Adrenal gland (tissue), 12 donors: ENCODE measurements around the gene LRP1-AS. TPM values are rescaled to one million over a fixed set of nuclear protein-coding genes. Genes with fewer than 3 reads are reported as not detected.
A peak's percentile ranks its signal among the peaks of the same experiment; 100 is the strongest.

ENCODE experiments used
- DNase-seq, 7 donors: peaks; one replicate each; pipeline ENCODE4 v3.0.0-alpha.2; 2019 to 2020
- H3K27ac ChIP-seq, 5 donors: fragments of 200-600 bp; sonication (generic) in 4 of 5; 1 replicate in 3 of 5; 2 replicates in 2 of 5; pipeline versions ENCODE4 v1.5.1 to v1.8.0; 2016 to 2020; ENCODE audit warnings: mild to moderate bottlenecking in 1 of 5
- H3K27me3 ChIP-seq: fragments of 200-600 bp; 2 replicates; pipeline ENCODE4 v1.8.0; 2021
- H3K36me3 ChIP-seq, 2 donors: fragments of 200-600 bp; replicated peaks in 1 of 2; 1 replicate in 1 of 2; 2 replicates in 1 of 2; pipeline versions ENCODE4 v1.5.1 to v1.8.0; 2018 to 2022
- H3K4me1 ChIP-seq, 2 donors: fragments of 200-600 bp; replicated peaks in 1 of 2; 1 replicate in 1 of 2; 2 replicates in 1 of 2; pipeline versions ENCODE4 v1.5.1 to v1.8.0; 2018 to 2021
- H3K4me3 ChIP-seq, 4 donors: fragments of 200-600 bp; sonication (generic) in 3 of 4; one replicate each; pipeline ENCODE4 v1.5.1; 2016 to 2018
- H3K9me3 ChIP-seq, 3 donors: fragments of 200-600 bp; sonication (generic) in 1 of 3; replicated peaks in 1 of 3; 1 replicate in 2 of 3; 2 replicates in 1 of 3; pipeline versions ENCODE4 v1.5.1 to v1.8.0; 2016 to 2021
- CTCF ChIP-seq, 6 experiments: fragments of 450-650 bp in 4 of 6; fragments of 200-600 bp in 2 of 6; sonication (generic) in 1 of 6; IDR thresholded peaks; 1 replicate in 5 of 6; 2 replicates in 1 of 6; pipeline versions ENCODE4 v1.5.1 to v1.8.0; 2016 to 2021; ENCODE audit warnings: antibody characterized with exemption in 6 of 6, mild to moderate bottlenecking in 2 of 6, moderate library complexity in 1 of 6
- POLR2A ChIP-seq, 2 donors: fragments of 450-650 bp; IDR thresholded peaks; one replicate each; pipeline ENCODE4 v1.6.1; 2017; ENCODE audit warnings: antibody characterized with exemption in 2 of 2, mild to moderate bottlenecking in 2 of 2, moderate library complexity in 1 of 2
- WGBS, 4 donors: extraction: QIAGEN DNeasy Blood & Tissue Kit in 2 of 4; methylation state at CpG; one replicate each; pipeline versions ENCODE4 v1.1.5 to v1.1.7; 2013 to 2017; 5-methylcytosine and 5-hydroxymethylcytosine counted together
- intact Hi-C, 2 donors: fragments of 100-400 bp; cut with DNase I; formaldehyde crosslinking; loops; one replicate each; pipeline versions ENCODE4 v1.14.1 to v1.15.0; 2022 to 2023
- polyA plus RNA-seq, 3 donors: library from polyadenylated mRNA; stranded (reverse); fragments of 200-250 nt in 2 of 3; fragments of 350-450 nt in 1 of 3; fragmentation: Illumina TruSeq in 1 of 3; extraction: RNeasy Lipid Tissue Mini Kit (QIAGEN cat#74804) in 1 of 3; gene quantifications; one replicate each; pipeline ENCODE4 v1.2.3, GENCODE V29; 2013 to 2014
- total RNA-seq, 9 donors: library from RNA; depleted of rRNA in 4 of 9; stranded (reverse); fragments of >200 nt in 4 of 9; fragments of 120-200 nt in 1 of 9; fragmentation: NEBNext Ultra II Directional in 1 of 9; extraction: Animal tissue kit (Norgen Biotek cat#: 25700) in 1 of 9; gene quantifications; one replicate each; pipeline versions ENCODE4 v1.1.0 to v1.2.4, GENCODE V29; 2013 to 2023
- donor health status: healthy with polysubstance abuse.
- donor health status: Bipolar disorder and iron deficiency.
- donor health status: DM: yes; HTN: yes; CAD: no.
- donor health status: DM: no; HTN: no; CAD: no.
- donor health status: DM: no; HTN: no; CAD: no.
- donor health status: DM: yes; HTN: yes; CAD: no.

LRP1-AS gene
- total and polyA plus RNA-seq, 12 donors, result not detected

- WGBS, 4 donors, result 41 to 59% (median 52%) methylated on average over 4 to 6 of the region's 6 CpGs
- TF ChIP-seq CTCF (IDR thresholded peaks at IDR 0.05) (no peak), POLR2A (IDR thresholded peaks at IDR 0.05) (no peak)
- H3K4me1 ChIP-seq, result peaks cover 0 to 77% of the 10 kb centered on the region in 2 donors
- H3K4me3 ChIP-seq, result peak overlapping the region in 1 of 4 donors; percentile 11
- intact Hi-C loops, result loop anchor here in 1 of 2 donors (5.0 kb wide), 1 partner anchor 43 kb away; no protein-coding TSS in a partner anchor
- no peaks in the 10 kb centered on the region for H3K36me3 ChIP-seq
- H3K27me3 ChIP-seq, result no peaks in the 10 kb centered on the region
- no peak for DNase-seq
- H3K27ac ChIP-seq, result peak overlapping the region in 2 of 5 donors; percentile 57 to 83
- H3K9me3 ChIP-seq, result no peaks in the 10 kb centered on the region
Observed at GRCh38 chr12:57133916-57134315, 13.5 kb downstream of the LRP1-AS start.

- H3K27me3 ChIP-seq, result no peaks in the 10 kb centered on the region
- WGBS, 4 donors, result 69 to 75% (median 73%) methylated on average over 3 to 4 of the region's 4 CpGs
- peak overlapping the region in 4 of 5 donors; percentile 9 to 83 (median 35) for H3K27ac ChIP-seq
- H3K4me3 ChIP-seq, result peak overlapping the region in 1 of 4 donors; percentile 84
- H3K36me3 ChIP-seq, result no peaks in the 10 kb centered on the region
- H3K4me1 ChIP-seq, result peaks cover 0 to 73% of the 10 kb centered on the region in 2 donors
- H3K9me3 ChIP-seq, result no peaks in the 10 kb centered on the region
- intact Hi-C loops, result loop anchor here in 1 of 2 donors (5.0 kb wide), 1 partner anchor 44 kb away; no protein-coding TSS in a partner anchor
- no peak for DNase-seq
- TF ChIP-seq CTCF (IDR thresholded peaks at IDR 0.05), result no peak
- no peak for TF ChIP-seq POLR2A (IDR thresholded peaks at IDR 0.05)
Observed at GRCh38 chr12:57133013-57133569, 14.3 kb downstream of the LRP1-AS start.

GRCh38 chr12:57131896-57132744 lies 15.3 kb downstream of the LRP1-AS start:
- H3K27ac ChIP-seq, result peak overlapping the region in 3 of 5 donors; percentile 9 to 83 (median 52)
- H3K36me3 ChIP-seq, result no peaks in the 10 kb centered on the region
- no peak for DNase-seq
- no peak for TF ChIP-seq POLR2A (IDR thresholded peaks at IDR 0.05)
- TF ChIP-seq CTCF (IDR thresholded peaks at IDR 0.05), result no peak
- no peaks in the 10 kb centered on the region for H3K27me3 ChIP-seq
- no peaks in the 10 kb centered on the region for H3K9me3 ChIP-seq
- intact Hi-C loops, result loop anchor here in 1 of 2 donors (5.0 kb wide), 1 partner anchor 45 kb away; no protein-coding TSS in a partner anchor
- peaks cover under 1 to 65% of the 10 kb centered on the region in 2 donors for H3K4me1 ChIP-seq
- WGBS, 4 donors, result 57 to 68% (median 60%) methylated on average over 8 to 9 of the region's 9 CpGs
- peak overlapping the region in 1 of 4 donors; percentile 84 for H3K4me3 ChIP-seq

- Histone ChIP-seq H3K27me3 (no peaks in the 10 kb centered on the region), H3K4me3 (peak overlapping the region in 1 of 4 donors; percentile 84), H3K27ac (peak overlapping the region in 2 of 5 donors; percentile 95 to 97), H3K36me3 (no peaks in the 10 kb centered on the region), H3K4me1 (peaks cover 4 to 63% of the 10 kb centered on the region in 2 donors), H3K9me3 (no peaks in the 10 kb centered on the region)
- no peak for TF ChIP-seq POLR2A (IDR thresholded peaks at IDR 0.05)
- TF ChIP-seq CTCF (IDR thresholded peaks at IDR 0.05), result no peak
- no peak for DNase-seq
- intact Hi-C loops, result loop anchor here in 1 of 2 donors (5.0 kb wide), 1 partner anchor 46 kb away; no protein-coding TSS in a partner anchor
- 71 to 88% (median 78%) methylated on average over 2 of the region's 2 CpGs for WGBS, 4 donors
Observed at GRCh38 chr12:57130941-57131340, 16.5 kb downstream of the LRP1-AS start.
